ENCODE results near the gene C10orf53.

C10orf53 gene

GRCh38 chr10:49736564-49737113 lies 57.2 kb downstream of the C10orf53 start:
- in situ Hi-C loops (cut with MboI; ENCODE audit: low sequenced_read_pairs) = no loop called here

GRCh38 chr10:49737474-49738201 lies 58.2 kb downstream of the C10orf53 start:
- in situ Hi-C loops (cut with MboI; ENCODE audit: low sequenced_read_pairs) = no loop called here

GRCh38 chr10:49738616-49739360 lies 59.3 kb downstream of the C10orf53 start:
- in situ Hi-C loops (cut with MboI; ENCODE audit: low sequenced_read_pairs) = no loop called here

GRCh38 chr10:49739426-49739825 lies 60.0 kb downstream of the C10orf53 start:
- in situ Hi-C loops (cut with MboI; ENCODE audit: low sequenced_read_pairs) = no loop called here

GRCh38 chr10:49740346-49741107 lies 61.1 kb downstream of the C10orf53 start:
- in situ Hi-C loops (cut with MboI; ENCODE audit: low sequenced_read_pairs) = no loop called here

- in situ Hi-C loops (cut with MboI; ENCODE audit: low sequenced_read_pairs) = no loop called here
Measured at GRCh38 chr10:49741108-49741995, 61.9 kb downstream of the C10orf53 start.

- in situ Hi-C loops (cut with MboI; ENCODE audit: low sequenced_read_pairs) = no loop called here
Measured at GRCh38 chr10:49742683-49743463, 63.4 kb downstream of the C10orf53 start.

- in situ Hi-C loops (cut with MboI; ENCODE audit: low sequenced_read_pairs) = no loop called here
Measured at GRCh38 chr10:49743464-49744075, 64.1 kb downstream of the C10orf53 start.

GRCh38 chr10:49744091-49744685 lies 64.7 kb downstream of the C10orf53 start:
- in situ Hi-C loops (cut with MboI; ENCODE audit: low sequenced_read_pairs) = no loop called here

GRCh38 chr10:49744924-49745605 lies 65.6 kb downstream of the C10orf53 start:
- in situ Hi-C loops (cut with MboI; ENCODE audit: low sequenced_read_pairs) = no loop called here

GRCh38 chr10:49745756-49746155 lies 66.3 kb downstream of the C10orf53 start:
- in situ Hi-C loops (cut with MboI; ENCODE audit: low sequenced_read_pairs) = no loop called here

- in situ Hi-C loops (cut with MboI; ENCODE audit: low sequenced_read_pairs) = no loop called here
Measured at GRCh38 chr10:49746626-49747302, 67.3 kb downstream of the C10orf53 start.

All from hTERT RPE-1 (cell line).